Panc1 (cell line): ENCODE data around the gene JHY. TPM values are rescaled to one million over a fixed set of nuclear protein-coding genes. Genes with fewer than 3 reads are reported as not detected.

ENCODE experiments used
- ATAC-seq: fragments of 200-7000 bp; cut with Tn5 transposase; 2 replicates; pipeline ENCODE4 v1.9.1; 2020; ENCODE audit warnings: mild to moderate bottlenecking, moderate library complexity
- BruUV-seq: library from RNA; stranded (reverse); fragments of 400-500 nt; replicated peaks from 2 replicates; lab custom pipeline; 2021; lab: Mats Ljungman, UMichigan
- CTCF ChIA-PET: fragments of 300-600 bp; sonication (Branson Sonifier 250); formaldehyde crosslinking; loops from one replicate; lab custom pipeline; 2022; ENCODE audit warnings: antibody characterized with exemption; lab: Charles Lee
- POLR2A ChIA-PET: fragments of 300-600 bp; sonication (Branson Sonifier 250); formaldehyde crosslinking; loops from one replicate; lab custom pipeline; 2022; ENCODE audit warnings: antibody characterized with exemption; lab: Charles Lee
- DNase-seq: peaks from one replicate; pipeline ENCODE4 v3.0.0-alpha.2; 2010; ENCODE audit warnings: low read depth, low spot score
- H3K27ac ChIP-seq: 2 replicates; pipeline ENCODE4 v1.5.1; 2011; ENCODE audit warnings: mild to moderate bottlenecking, low read length, inconsistent platforms
- H3K27me3 ChIP-seq: fragments of 200-500 bp; sonication (Bioruptor generic); 2 replicates; pipeline ENCODE4 v1.6.0; 2014; ENCODE audit warnings: low read length, inconsistent platforms; ENCODE audit not compliant: control insufficient read depth, insufficient read depth
- H3K36me3 ChIP-seq: fragments of 200-500 bp; sonication (Bioruptor generic); 2 replicates; pipeline ENCODE4 v1.5.1; 2014; ENCODE audit warnings: inconsistent platforms, mild to moderate bottlenecking, low read length, moderate library complexity; ENCODE audit not compliant: control insufficient read depth, insufficient read depth
- H3K4me1 ChIP-seq: 2 replicates; pipeline ENCODE4 v1.5.1; 2011; ENCODE audit warnings: inconsistent platforms, mild to moderate bottlenecking, low read length, moderate library complexity; ENCODE audit not compliant: control insufficient read depth, insufficient read depth
- H3K4me3 ChIP-seq, 2 experiments: 2 replicates each; pipeline ENCODE4 v1.5.1; 2011 to 2012; ENCODE audit warnings: low read depth in 2 of 2, low read length in 2 of 2, mild to moderate bottlenecking in 2 of 2, inconsistent platforms in 1 of 2, moderate library complexity in 1 of 2
- H3K9me3 ChIP-seq: fragments of 200-500 bp; sonication (Bioruptor generic); 2 replicates; pipeline ENCODE4 v1.5.1; 2014; ENCODE audit warnings: low read depth, mild to moderate bottlenecking, inconsistent platforms, low read length, moderate library complexity; ENCODE audit not compliant: control insufficient read depth, insufficient read depth
- POLR2AphosphoS5 ChIP-seq: IDR thresholded peaks from 2 replicates; pipeline ENCODE4 v1.6.1; 2012; ENCODE audit warnings: mild to moderate bottlenecking, low read depth, low read length, moderate library complexity
- SIN3A ChIP-seq: IDR thresholded peaks from 2 replicates; pipeline ENCODE4 v1.6.1; 2012; ENCODE audit warnings: low read depth, mild to moderate bottlenecking, low read length, moderate library complexity, borderline replicate concordance; ENCODE audit not compliant: insufficient read depth
- TCF7L2 ChIP-seq: IDR thresholded peaks from 2 replicates; pipeline ENCODE4 v1.6.1; 2011; ENCODE audit warnings: mild to moderate bottlenecking, low read depth, low read length, inconsistent platforms
- in situ Hi-C: cut with HindIII; loops from 2 replicates; pipeline ENCODE4 v1.10.0; 2016; ENCODE audit warnings: low sequenced_read_pairs, low pct_unique_long_range_greater_than_20kb
- intact Hi-C: fragments of 100-400 bp; cut with micrococcal nuclease; formaldehyde crosslinking; loops from one replicate; pipeline ENCODE4 v1.10.0; 2022; ENCODE audit not compliant: unreplicated experiment
- total RNA-seq: library from RNA; stranded (reverse); gene quantifications from one replicate; pipeline ENCODE4 v1.2.1, GENCODE V29; 2021; ENCODE audit not compliant: unreplicated experiment
- TF ChIP-seq, protein P1 (sequence below): fragments of 450-650 bp; IDR thresholded peaks from 2 replicates; pipeline ENCODE4 v1.5.1; 2017; ENCODE audit warnings: mild to moderate bottlenecking
- TF ChIP-seq, protein P2 (sequence below), 2 experiments: IDR thresholded peaks; 2 replicates each; pipeline ENCODE4 v1.6.1; 2011 to 2012; ENCODE audit warnings: low read depth in 2 of 2, control low read depth in 1 of 2, low read length in 1 of 2, mild to moderate bottlenecking in 1 of 2, moderate library complexity in 1 of 2; ENCODE audit not compliant: insufficient read depth in 1 of 2

JHY gene
- total RNA-seq, 1 experiment from 2014 or later = 10.1 TPM

DNA sequence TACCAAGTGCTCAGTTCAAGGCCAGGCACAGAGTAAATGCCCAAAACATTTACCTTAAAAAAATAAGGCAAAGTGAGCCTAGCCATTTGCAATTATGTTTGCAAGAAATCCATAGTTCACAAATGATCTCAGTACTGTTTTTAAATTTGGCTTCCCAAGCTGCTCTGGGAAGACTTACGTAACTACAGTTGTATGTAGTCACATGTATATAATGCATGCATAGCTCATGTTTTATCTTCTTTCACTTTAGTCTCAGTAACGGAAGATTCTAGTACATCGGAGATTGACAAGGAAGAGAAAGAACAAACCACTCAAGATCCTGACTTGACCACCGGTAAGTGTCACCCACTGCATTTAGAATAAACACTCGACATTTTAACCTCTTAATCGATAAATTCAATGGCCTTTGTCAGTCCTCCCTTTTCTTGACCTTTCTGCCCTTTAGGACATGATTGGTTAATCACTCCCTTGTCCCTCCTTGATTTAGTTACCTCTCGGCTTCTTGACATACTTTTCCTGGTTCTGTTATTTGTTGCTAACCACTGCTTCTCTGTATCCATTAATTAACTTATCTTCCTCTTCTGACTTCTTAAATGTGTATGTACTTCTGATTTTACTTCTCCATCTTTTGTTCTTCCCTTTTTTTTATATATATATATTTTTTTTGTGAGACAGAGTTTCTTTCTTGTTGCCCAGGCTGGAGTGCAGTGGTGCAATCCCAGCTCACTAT, 18.0 kb upstream of the JHY start:
- TF ChIP-seq, protein P1, sequence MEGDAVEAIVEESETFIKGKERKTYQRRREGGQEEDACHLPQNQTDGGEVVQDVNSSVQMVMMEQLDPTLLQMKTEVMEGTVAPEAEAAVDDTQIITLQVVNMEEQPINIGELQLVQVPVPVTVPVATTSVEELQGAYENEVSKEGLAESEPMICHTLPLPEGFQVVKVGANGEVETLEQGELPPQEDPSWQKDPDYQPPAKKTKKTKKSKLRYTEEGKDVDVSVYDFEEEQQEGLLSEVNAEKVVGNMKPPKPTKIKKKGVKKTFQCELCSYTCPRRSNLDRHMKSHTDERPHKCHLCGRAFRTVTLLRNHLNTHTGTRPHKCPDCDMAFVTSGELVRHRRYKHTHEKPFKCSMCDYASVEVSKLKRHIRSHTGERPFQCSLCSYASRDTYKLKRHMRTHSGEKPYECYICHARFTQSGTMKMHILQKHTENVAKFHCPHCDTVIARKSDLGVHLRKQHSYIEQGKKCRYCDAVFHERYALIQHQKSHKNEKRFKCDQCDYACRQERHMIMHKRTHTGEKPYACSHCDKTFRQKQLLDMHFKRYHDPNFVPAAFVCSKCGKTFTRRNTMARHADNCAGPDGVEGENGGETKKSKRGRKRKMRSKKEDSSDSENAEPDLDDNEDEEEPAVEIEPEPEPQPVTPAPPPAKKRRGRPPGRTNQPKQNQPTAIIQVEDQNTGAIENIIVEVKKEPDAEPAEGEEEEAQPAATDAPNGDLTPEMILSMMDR = no peak
- TF ChIP-seq SIN3A (no peak), POLR2AphosphoS5 (no peak), TCF7L2 (no peak)
- TF ChIP-seq, protein P2, sequence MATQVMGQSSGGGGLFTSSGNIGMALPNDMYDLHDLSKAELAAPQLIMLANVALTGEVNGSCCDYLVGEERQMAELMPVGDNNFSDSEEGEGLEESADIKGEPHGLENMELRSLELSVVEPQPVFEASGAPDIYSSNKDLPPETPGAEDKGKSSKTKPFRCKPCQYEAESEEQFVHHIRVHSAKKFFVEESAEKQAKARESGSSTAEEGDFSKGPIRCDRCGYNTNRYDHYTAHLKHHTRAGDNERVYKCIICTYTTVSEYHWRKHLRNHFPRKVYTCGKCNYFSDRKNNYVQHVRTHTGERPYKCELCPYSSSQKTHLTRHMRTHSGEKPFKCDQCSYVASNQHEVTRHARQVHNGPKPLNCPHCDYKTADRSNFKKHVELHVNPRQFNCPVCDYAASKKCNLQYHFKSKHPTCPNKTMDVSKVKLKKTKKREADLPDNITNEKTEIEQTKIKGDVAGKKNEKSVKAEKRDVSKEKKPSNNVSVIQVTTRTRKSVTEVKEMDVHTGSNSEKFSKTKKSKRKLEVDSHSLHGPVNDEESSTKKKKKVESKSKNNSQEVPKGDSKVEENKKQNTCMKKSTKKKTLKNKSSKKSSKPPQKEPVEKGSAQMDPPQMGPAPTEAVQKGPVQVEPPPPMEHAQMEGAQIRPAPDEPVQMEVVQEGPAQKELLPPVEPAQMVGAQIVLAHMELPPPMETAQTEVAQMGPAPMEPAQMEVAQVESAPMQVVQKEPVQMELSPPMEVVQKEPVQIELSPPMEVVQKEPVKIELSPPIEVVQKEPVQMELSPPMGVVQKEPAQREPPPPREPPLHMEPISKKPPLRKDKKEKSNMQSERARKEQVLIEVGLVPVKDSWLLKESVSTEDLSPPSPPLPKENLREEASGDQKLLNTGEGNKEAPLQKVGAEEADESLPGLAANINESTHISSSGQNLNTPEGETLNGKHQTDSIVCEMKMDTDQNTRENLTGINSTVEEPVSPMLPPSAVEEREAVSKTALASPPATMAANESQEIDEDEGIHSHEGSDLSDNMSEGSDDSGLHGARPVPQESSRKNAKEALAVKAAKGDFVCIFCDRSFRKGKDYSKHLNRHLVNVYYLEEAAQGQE (IDR thresholded peaks at IDR 0.05; ENCODE audit: insufficient read depth in 1 of 2, low read depth in 2 of 2, low read length in 1 of 2) = no peak
- in situ Hi-C loops = no loop called here
- Histone ChIP-seq H3K27ac (no peak overlapping the region), H3K36me3 (no peaks in the 10 kb centered on the region), H3K4me3 (no peak overlapping the region), H3K9me3 (no peaks in the 10 kb centered on the region), H3K27me3 (no peaks in the 10 kb centered on the region), H3K4me1 (peaks cover 4% of the 10 kb centered on the region; the same call in 1 of the 2 replicates)
- DNase-seq = no peak
- intact Hi-C loops = loop anchor here (10.0 kb wide), 1 partner anchor 190 kb away; no protein-coding TSS in a partner anchor
- no peak for ATAC-seq
- BruUV-seq = no TSS peak
- CTCF ChIA-PET = interaction anchor here (0.7 to 2.6 kb wide), 8 partner anchors 16 to 225 kb away, joined by 3 to 15 read pairs (median 9); no protein-coding TSS in a partner anchor
- POLR2A ChIA-PET = interaction anchor here (0.7 kb wide), 2 partner anchors 69 to 198 kb away, joined by 5 to 16 read pairs; partner anchors contain the start of gene HSPA8

DNA sequence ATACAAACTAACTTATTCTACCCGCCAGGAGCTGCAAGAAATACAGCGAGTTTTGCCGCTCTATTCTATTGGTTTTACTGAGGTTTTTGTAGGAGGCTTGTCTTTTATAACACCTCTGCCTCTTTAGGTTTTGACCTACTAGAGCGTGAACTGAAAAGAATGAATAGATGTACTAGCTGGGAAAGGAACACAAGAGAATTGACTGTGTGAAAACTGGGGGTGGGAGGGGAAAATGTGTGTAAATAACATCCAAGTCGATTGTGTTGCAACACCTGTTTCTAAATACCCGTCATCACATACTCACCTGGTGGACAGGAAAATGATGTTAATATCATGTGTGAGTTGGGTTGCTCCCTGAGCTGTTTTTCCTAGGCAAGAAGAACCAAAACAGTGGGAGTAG, 12.9 kb upstream of the JHY start:
- no peaks in the 10 kb centered on the region for H3K9me3 ChIP-seq
- H3K36me3 ChIP-seq = no peaks in the 10 kb centered on the region
- intact Hi-C loops = loop anchor here (10.0 kb wide), 1 partner anchor 185 kb away; no protein-coding TSS in a partner anchor
- ChIA-PET CTCF (no interaction called here), POLR2A (interaction anchor here (0.6 kb wide), 1 partner anchor 13 kb away, joined by 3 read pairs; no protein-coding TSS in a partner anchor)
- no peak overlapping the region for H3K27ac ChIP-seq
- DNase-seq = no peak
- H3K27me3 ChIP-seq = no peaks in the 10 kb centered on the region
- H3K4me3 ChIP-seq = no peak overlapping the region
- no peak for ATAC-seq
- TF ChIP-seq, protein P2 (IDR thresholded peaks at IDR 0.05; ENCODE audit: insufficient read depth in 1 of 2, low read depth in 2 of 2, low read length in 1 of 2) = no peak
- TF ChIP-seq TCF7L2 (no peak), POLR2AphosphoS5 (no peak), SIN3A (no peak)
- TF ChIP-seq, protein P1 = no peak
- no peaks in the 10 kb centered on the region for H3K4me1 ChIP-seq
- BruUV-seq = no TSS peak
- in situ Hi-C loops = no loop called here
